GM21526 (cell line): ENCODE measurements around the gene GGNBP2.
"Not testable (repeated sequence)": the region's sequence is repeated elsewhere in the genome, so short reads cannot be mapped to it uniquely, and the experiment has no call there.

ENCODE experiments used
- ATAC-seq: cut with Tn5 transposase; IDR thresholded peaks from one replicate; pipeline ENCODE4 v1.9.1; 2021; ENCODE audit warnings: moderate library complexity; ENCODE audit not compliant: unreplicated experiment, low FRiP score

Gene GGNBP2, protein sequence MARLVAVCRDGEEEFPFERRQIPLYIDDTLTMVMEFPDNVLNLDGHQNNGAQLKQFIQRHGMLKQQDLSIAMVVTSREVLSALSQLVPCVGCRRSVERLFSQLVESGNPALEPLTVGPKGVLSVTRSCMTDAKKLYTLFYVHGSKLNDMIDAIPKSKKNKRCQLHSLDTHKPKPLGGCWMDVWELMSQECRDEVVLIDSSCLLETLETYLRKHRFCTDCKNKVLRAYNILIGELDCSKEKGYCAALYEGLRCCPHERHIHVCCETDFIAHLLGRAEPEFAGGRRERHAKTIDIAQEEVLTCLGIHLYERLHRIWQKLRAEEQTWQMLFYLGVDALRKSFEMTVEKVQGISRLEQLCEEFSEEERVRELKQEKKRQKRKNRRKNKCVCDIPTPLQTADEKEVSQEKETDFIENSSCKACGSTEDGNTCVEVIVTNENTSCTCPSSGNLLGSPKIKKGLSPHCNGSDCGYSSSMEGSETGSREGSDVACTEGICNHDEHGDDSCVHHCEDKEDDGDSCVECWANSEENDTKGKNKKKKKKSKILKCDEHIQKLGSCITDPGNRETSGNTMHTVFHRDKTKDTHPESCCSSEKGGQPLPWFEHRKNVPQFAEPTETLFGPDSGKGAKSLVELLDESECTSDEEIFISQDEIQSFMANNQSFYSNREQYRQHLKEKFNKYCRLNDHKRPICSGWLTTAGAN

DNA sequence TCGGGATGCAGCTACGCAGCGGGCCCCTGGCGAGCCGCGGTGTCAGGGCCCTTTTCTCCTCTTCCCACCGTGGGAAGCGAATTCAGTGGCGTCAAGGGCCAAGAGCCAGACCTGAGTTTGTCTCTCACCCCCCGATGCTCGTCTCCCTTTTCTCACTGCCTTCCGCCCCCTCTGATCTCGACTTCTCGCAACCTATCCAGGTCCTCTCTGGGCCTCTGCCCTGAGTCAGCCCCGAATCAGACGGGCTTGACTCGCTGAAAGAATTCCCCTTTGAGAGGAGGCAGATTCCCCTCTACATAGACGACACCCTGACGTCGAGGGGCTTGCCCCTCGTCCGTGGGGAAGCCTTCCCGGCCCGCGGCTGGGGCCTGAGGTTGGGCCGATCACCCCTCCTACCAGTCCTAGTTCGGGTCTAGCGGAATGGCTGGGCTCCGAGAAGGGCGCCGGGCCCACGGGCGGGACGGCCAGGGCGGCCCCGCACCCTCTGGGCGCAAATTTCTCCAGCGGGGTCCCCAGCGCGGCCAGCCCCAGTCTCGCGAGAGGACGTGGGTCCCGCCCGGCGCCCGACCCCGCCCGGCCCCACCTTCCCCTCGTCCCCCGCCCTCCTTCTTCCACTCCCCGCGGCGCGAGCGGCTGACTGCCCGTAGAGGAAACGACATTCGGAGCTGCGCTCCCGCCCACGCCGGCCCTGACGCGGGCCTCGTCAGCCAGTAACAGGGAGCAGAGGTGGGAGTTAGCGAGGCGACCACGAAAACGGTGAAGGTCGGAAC is at the start of gene GGNBP2:
TSS of gene GGNBP2 (plus strand) at position 613 of the 770 bp plus-strand sequence. CDS start 806 bp downstream, outside the sequence.
- peak; percentile 47 for ATAC-seq

DNA sequence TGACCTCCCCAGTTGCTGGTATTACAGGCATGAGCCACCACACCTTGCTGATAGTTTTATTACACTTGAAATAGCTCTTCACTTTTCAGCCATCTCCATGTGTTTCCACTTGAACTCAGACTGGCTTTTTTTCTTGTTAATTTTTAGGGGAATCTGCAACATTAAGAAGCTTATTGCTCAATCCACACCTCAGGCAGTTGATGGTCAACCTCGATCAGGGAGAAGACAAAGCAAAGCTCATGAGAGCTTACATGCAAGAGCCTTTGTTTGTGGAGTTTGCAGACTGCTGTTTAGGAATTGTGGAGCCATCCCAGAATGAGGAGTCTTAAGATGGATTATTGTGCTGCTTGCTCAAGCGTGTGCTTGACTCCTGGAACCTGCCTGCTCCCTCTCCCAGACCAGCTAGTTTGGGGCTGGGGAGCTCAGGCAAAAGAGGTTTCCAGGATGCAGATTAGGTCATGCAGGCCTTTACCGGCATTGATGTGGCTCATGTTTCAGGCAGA is 49.6 kb upstream of the GGNBP2 start:
- no peak for ATAC-seq

DNA sequence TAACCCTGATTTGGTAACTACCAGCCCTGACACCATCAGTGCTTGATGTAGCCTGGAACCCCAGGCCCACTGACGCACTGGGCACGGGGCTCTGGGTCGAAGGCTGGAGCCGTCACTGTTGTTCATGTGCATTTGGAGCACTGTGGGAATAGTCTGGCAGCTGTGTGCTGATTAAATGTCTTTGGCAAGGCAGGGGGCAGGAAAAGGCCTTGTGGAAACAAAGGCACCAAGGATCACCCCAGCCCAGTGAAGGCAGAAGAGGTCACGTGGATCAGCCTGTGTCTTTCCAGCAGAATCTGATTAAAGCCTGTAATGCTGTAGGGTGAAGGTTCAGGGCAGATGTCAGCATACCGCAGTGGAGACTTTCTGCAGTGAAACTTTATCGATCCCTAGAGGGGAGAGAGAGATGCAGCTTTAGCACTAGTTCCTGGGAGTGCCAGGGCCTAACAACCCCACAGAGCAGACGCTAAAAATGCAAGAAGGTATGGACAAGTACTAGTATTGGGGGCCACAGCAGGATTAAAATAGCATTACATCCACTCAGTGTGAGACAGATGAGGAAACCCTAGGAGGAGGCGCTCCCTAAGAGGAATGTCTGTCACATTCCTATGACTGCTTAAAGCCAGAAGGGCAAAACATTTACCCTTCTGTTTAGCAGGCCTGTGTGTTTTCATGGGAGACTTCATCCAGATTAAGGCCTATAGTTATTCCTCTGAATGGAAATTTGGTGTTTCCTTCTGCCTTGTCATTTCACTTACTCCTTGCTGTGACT is 48.5 kb upstream of the GGNBP2 start:
- no peak for ATAC-seq

DNA sequence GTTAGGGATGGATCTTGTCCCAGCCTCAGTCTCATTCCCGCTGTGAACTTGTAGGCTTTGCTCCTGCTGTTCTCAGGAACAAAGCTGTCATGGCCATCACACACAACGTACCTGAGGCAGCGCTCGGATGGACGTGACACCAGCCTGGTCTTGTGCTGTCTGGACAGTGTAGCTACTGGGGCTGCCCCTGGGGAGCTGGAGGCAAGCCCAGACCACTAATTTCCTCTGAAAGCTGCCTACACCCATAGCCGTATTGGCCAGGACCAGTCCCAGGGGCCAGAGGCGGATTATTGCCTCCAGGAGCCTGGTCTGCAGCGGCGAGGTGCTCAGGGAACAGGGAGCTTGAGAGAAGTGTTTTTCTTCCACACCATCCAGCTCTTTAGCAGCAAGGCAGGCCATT is 46.6 kb upstream of the GGNBP2 start:
- no peak for ATAC-seq

DNA sequence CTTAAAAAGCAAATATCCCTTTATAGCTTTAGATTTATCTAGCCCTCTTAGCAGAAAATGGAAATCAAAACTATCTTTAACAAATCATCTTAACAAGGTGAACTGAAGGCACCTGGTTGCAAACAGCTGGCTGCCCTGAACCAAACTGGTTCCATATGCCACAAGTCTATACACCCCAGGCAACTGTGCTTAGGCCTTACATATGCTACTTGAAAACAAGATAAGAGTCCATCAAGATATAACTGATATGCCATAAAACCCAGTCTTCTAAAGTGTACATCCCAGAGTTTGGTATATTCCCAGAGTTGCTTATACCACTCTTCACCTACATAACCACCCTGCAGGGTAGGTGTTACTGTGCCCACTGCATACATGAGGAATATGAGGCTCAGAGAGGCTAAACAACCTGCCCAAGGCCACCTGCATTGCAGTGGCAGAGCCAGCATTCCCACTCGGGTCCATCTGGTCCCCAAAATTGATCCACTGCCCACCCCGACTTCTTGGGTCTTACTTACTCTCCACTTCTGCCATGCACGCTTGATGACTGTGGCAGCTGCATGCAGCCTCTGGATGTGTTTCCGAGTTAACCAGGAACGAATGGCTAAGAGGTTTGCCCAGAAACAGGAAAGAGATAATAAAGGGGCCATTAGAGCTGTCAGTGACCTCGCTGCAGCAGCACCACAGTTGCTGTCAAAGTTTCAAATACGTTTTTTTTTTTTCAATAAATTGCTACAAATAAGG is 46.0 kb upstream of the GGNBP2 start:
- ATAC-seq: no peak

DNA sequence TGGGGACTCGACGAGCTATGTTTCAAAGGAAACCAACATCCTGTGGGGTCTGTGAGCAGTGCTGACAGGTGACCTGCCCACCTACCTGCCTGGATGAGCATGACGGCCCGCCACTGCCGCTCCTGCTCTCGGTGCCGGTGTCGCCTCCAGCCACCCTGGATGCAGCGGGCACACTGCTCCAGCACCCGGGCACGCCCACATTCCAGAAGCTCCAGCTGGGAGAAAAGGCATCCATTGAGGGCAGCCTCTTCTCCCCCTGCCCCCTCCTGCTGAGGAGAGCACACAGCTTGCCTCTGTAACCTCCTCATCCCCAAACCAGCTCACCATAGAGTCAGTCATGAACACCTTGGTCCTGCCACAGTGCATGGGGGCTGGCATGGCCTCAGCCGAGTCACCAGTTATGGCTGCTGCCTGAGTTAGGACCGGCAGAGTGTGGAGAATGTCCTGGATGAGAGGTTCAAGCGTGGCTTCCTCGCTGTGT is 43.9 kb upstream of the GGNBP2 start:
- ATAC-seq: no peak

DNA sequence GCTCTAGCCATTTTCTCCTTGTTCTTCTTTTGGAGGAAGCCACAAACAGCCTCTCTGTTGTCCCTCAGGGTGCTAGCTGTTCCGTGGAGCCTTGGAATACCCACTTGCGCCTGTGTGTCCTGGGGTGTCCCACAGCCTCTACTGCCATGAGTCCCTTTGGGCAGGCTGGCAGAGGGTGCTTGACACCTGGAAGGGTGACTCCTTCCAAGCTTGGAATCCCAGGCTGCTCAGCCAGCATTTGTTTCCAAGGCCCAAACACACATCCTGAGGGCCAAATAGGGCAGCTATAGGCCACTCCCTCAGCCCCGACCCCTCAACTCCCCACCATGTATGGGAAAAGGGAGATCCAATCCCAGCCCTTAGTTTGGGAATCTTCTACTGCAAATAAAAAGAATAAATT is 43.4 kb upstream of the GGNBP2 start:
- no peak for ATAC-seq

DNA sequence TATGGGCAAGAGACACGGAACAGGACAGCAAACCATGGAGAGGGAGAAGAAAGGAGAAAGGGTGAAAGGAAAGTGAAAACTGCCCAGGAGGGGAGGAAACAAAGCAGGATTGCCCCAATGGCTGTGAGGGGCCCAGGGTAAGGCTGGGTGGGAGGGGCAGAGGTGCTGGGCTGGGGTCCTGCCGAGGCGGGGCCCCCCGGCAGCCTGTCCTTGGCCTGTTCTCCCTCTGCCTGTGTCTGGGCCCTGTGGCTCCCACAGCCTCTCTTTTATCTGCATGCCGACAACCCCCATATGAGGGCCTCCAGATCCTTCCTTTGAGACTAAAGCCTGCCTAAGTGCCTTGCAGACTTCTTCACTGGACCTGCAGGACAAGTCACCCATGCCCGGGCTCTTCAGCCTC is 42.8 kb upstream of the GGNBP2 start:
- ATAC-seq: no peak

DNA sequence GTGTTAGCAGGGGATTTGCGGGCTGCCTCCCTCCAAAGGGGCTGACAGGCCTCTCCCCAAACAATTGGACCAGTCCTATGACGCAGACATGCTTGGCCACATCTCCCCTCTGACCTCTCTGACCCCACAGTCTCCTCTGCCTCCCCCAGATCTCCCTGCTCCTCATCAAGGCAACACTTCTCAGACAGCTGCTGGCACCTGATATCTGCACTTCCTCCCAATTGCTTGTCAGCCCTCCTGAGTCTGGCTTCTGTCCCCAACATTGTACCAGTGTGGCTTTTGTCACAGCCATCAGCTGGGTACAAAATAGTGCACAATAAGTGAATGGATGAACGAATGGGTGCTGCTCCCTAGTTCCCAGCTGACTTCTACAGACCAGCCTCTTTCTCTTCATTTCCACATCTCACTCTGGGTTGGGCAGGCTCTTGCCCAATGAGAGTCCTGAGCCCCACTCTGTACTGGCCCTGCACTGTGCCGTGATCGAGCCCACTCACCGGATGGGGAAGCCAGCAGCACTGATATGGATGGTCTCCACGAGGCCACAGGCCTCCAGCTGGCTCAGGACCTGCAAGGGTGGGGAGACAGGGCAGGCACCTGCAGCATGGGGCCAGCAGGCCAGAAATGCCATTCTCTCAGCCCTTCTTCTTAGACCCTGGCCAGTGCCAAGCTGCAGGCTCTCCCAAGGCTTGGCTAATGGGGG is 41.1 kb upstream of the GGNBP2 start:
- ATAC-seq: no peak

DNA sequence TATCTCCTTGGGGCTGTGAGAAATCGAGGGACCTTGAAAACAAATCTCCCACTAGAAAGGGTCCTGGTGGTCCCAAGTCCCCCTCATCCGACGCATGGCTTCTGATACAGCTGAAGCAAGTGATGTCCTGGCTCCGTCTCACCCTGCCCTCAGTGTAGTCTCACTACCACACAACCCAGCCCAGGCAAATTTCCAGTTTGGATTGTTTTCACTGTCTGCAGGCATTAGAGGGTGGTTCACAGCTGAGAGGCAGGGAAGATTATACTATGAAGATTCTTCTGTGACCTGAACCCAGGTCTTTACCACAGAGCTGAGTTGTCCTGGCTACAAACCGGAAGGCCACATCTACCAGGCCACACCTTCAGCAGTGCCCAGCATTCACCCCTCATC is 40.6 kb upstream of the GGNBP2 start:
- no peak for ATAC-seq

DNA sequence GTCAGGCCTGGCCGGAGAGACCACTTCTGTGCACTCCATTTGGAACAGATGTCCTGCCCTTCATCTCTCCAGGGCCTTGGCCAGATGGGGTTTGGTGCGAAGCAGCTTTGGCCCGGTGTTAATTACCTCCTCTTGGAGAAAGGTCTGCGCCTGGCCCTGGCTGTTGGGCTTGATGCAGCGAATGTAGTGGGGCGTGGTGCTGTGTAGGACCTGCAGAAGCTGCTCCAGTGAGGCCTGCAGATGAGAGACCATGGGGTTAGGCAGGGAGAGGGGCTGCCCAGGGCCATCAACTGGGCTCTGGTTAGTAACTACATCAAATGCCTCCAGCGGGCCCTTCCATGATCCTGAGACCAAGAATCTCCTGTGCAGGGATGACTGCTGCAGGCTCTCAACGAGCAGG is 39.5 kb upstream of the GGNBP2 start:
- no peak for ATAC-seq

DNA sequence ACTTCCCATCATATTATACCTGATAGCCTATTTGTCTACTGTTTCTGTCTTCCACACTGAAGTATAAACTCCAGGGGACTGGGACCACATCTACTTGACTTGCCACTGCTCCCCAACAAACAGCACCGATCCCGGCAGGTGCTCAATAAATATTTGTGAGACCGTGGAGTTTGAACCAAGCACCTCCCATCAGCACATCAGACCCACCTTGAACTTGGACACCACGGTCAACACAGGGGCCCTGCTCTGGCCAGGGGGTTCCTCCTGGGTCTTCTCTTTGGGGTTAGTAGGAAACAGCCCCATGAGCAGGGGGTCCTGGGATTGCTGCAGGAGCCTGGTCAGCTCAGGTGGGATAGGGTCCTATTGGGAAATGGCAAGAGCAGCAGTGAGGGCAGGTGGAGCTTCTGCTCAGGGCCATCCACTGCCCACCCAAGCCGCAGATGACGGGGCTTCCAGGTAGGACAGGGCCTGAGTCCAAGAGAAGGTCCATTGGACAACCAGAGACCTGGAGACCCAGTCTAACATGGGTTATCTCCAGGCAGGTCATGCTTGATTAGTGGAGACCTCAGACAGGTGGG is 38.4 kb upstream of the GGNBP2 start:
- ATAC-seq: no peak

DNA sequence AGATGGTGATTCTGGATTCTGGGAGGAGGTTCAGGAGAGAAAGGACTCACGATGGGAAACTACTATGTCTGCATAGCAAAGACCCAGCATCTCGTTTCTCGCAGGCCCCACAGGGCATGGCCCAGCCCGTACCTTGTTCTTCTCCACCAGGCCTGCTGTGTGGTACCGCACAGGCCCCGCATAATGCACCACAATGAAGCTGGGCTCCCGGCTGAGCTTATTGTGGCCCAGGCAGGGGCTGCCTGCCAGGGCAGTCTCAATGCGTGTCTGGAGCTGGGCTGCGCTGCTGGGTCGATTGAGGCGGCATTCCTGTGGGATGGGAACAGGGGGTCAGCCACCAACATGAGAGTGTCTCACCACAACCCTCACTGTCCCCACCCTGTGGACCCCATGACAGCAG is 37.9 kb upstream of the GGNBP2 start:
- ATAC-seq: no peak

DNA sequence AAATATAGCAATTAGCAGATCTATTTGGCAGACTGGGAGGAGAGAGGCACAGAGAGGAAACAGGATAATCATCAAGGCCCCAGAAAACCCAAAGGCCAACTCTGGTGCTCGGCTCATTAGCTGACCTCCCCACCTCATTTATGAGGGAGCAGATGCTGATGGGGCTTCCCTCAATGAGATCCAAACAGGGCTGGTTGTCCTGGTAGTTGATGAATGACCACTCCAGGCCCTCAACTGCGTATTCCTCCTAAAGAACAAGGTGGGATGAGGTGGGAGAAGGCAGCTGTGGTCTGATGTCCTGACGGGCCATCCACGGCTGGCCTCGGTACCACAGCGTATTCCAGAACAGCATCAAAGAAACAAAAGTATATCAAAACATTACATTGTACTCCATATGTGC is 37.5 kb upstream of the GGNBP2 start:
- ATAC-seq: no peak

DNA sequence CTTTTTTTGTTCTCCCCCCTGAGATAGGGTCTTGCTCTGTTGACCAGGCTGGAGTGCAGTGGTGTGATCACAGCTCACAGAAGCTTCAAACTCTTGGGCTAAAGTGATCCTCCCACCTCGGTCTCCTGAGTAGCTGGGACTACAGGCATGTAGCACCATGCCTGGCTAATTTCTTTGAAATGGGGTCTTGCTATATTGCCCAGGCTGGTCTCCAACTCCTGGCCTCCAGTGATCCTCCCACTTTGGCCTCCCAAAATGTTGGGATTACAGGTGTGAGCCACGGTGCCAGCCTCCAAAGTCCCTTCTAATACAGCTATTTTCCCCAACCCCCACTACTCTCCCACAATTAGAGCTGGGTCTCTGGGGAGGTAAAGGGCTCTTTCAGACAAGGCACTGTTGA is 36.3 kb upstream of the GGNBP2 start:
- not testable (repeated sequence) for ATAC-seq

DNA sequence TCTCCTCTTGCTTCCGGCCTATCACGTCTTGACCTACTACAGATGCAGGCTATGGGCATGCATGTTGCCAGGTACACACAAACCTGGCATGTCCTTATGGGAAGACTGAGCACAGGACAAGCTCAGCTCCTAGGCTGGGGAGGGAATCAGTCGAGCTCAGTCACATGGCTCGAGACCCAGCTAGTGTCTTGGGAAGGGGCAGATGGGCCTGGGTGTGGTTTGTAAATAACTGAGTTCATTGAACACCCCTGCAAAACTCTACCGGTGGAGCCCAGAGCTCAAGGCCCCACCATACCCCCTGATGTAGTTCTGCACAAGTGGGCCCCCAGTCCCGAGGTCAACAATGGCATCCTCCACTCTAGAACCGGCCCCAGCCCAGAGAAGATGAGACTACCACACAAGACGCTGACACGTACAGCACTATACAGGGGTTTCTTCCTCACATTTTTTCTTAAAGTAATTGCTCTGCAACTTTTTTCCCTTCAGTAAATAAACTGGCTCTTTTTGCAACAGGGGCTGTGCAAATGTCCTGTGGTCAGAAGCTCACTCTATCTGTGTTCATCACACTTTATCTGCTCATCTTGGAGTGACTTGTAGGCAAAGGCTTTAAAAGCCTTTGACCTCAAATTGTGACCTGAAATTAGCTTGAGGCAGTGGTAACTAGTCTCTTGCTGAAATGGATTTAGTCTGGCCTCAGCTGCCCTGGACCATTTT is 35.3 kb upstream of the GGNBP2 start:
- no peak for ATAC-seq

DNA sequence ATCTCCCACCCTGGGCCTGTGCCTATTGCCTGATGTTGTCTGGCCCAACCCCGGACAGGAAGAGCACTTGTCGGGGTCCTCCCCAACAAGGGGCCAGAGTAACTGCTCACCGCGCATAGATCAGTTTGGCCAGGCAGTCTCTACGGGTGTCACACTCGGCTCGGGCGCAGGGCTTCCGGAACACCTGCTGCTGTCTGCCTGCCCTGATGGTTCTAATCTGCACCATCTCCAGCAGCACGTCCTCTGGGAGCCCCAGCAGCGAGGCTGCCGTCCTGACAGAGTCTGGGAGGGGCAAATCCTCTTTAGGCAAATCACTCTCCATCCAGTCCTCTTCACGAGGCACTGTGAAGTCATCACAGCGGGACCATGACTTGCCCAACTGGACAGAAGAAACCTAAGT is 34.1 kb upstream of the GGNBP2 start:
- ATAC-seq: no peak

DNA sequence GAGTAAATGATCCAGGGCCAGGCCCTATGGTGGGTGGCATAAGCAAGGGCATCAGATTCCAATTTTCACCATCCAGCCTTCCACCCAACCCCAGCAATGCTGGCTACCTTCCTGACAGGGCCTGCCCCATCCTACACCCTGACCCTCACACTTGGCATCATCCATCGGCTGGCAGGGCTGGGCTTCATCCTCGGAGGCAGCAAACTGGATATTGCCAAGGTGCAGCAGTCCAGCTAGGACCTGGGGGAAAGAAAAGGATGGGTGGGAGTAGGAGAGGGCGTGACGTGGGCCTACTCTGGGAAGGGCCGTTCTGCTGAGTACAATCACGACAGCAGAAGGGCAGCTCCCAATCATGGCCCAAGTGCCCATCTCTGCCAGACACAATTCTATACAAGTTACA is 33.5 kb upstream of the GGNBP2 start:
- ATAC-seq: no peak
